IMR-90 (cell line): Measurements from ENCODE around the gene ARHGEF26. TPM values are rescaled to one million over a fixed set of nuclear protein-coding genes. Genes with fewer than 3 reads are reported as not detected.

Experiments
- ATAC-seq: fragments of 200-7000 bp; cut with Tn5 transposase; 2 replicates; pipeline ENCODE4 v1.9.1; 2020; ENCODE audit warnings: low read depth, mild to moderate bottlenecking, moderate library complexity
- BruUV-seq: library from RNA; stranded (reverse); fragments of 400-500 nt; replicated peaks from 2 replicates; lab custom pipeline; 2021; lab: Mats Ljungman, UMichigan
- CTCF ChIA-PET: fragments of 300-600 bp; formaldehyde crosslinking; extraction: SDS; loops from one replicate; lab custom pipeline; 2021; ENCODE audit warnings: antibody characterized with exemption; lab: Yijun Ruan, JAX
- POLR2A ChIA-PET: fragments of 300-600 bp; sonication (Branson Sonifier 250); formaldehyde crosslinking; loops from one replicate; lab custom pipeline; 2022; ENCODE audit warnings: antibody characterized with exemption; ENCODE audit not compliant: unreplicated experiment; lab: Charles Lee
- DNase-seq: peaks from one replicate; pipeline ENCODE4 v3.0.0; 2013
- H2AFZ ChIP-seq: replicated peaks from 2 replicates; pipeline ENCODE3; 2013; ENCODE audit warnings: low read length, mild to moderate bottlenecking; ENCODE audit not compliant: poor library complexity
- H2AK5ac ChIP-seq: 2 replicates; pipeline ENCODE4 v1.6.1; 2013; ENCODE audit warnings: low read depth, low read length, inconsistent platforms
- H2AK9ac ChIP-seq: replicated peaks from 2 replicates; pipeline ENCODE3; 2013; ENCODE audit warnings: mild to moderate bottlenecking, low read depth, low read length, moderate library complexity; ENCODE audit not compliant: poor library complexity
- H2BK120ac ChIP-seq: 2 replicates; pipeline ENCODE4 v1.6.1; 2013; ENCODE audit warnings: low read depth, low read length, inconsistent platforms
- H2BK15ac ChIP-seq: 3 replicates; pipeline ENCODE4 v1.6.1; 2013; ENCODE audit warnings: low read depth, low read length, inconsistent platforms
- H2BK20ac ChIP-seq: 2 replicates; pipeline ENCODE4 v1.6.1; 2013; ENCODE audit warnings: low read depth, mild to moderate bottlenecking, inconsistent platforms, low read length, moderate library complexity
- H2BK5ac ChIP-seq: 2 replicates; pipeline ENCODE4 v1.6.1; 2013; ENCODE audit warnings: mild to moderate bottlenecking, low read depth, low read length, inconsistent platforms; ENCODE audit not compliant: poor library complexity, severe bottlenecking
- H3K14ac ChIP-seq: replicated peaks from 2 replicates; pipeline ENCODE4 v1.6.1; 2013; ENCODE audit warnings: low read depth, low read length, inconsistent platforms
- H3K18ac ChIP-seq: 2 replicates; pipeline ENCODE4 v1.6.1; 2013; ENCODE audit warnings: low read depth, low read length, control low read depth
- H3K23ac ChIP-seq: 2 replicates; pipeline ENCODE4 v1.6.1; 2013; ENCODE audit warnings: low read depth, low read length, inconsistent platforms
- H3K27ac ChIP-seq: 2 replicates; pipeline ENCODE4 v1.5.1; 2013; ENCODE audit warnings: mild to moderate bottlenecking, control low read depth, low read length; ENCODE audit not compliant: insufficient read depth
- H3K27me3 ChIP-seq: 2 replicates; pipeline ENCODE4 v1.6.1; 2013; ENCODE audit warnings: low read length; ENCODE audit not compliant: control insufficient read depth, insufficient read depth
- H3K36me3 ChIP-seq: 2 replicates; pipeline ENCODE4 v1.6.1; 2013; ENCODE audit warnings: low read length, mixed read lengths; ENCODE audit not compliant: control insufficient read depth, insufficient read depth
- H3K4ac ChIP-seq: 2 replicates; pipeline ENCODE4 v1.6.1; 2013; ENCODE audit warnings: low read depth, low read length, inconsistent platforms
- H3K4me1 ChIP-seq: 2 replicates; pipeline ENCODE4 v1.6.1; 2013; ENCODE audit warnings: low read length, mixed read lengths; ENCODE audit not compliant: control insufficient read depth, insufficient read depth
- H3K4me2 ChIP-seq: 2 replicates; pipeline ENCODE4 v1.6.1; 2013; ENCODE audit warnings: low read depth, mild to moderate bottlenecking, control low read depth, low read length, moderate library complexity
- H3K4me3 ChIP-seq: 2 replicates; pipeline ENCODE4 v1.5.1; 2013; ENCODE audit warnings: low read depth, mild to moderate bottlenecking, control low read depth, low read length, moderate library complexity; ENCODE audit not compliant: insufficient read depth
- H3K56ac ChIP-seq: 2 replicates; pipeline ENCODE4 v1.6.1; 2013; ENCODE audit warnings: low read length, inconsistent platforms; ENCODE audit not compliant: insufficient read depth; ENCODE audit errors: extremely low read depth
- H3K79me1 ChIP-seq, 2 experiments: 2 replicates each; pipeline ENCODE4 v1.6.1; 2013; ENCODE audit warnings: low read length in 2 of 2, inconsistent platforms in 1 of 2, low read depth in 1 of 2
- H3K9ac ChIP-seq: 2 replicates; pipeline ENCODE4 v1.6.1; 2013; ENCODE audit warnings: low read depth, low read length, control low read depth
- H3K9me1 ChIP-seq: 2 replicates; pipeline ENCODE4 v1.6.1; 2013; ENCODE audit warnings: low read length, inconsistent platforms; ENCODE audit not compliant: insufficient read depth
- H3K9me3 ChIP-seq: 2 replicates; pipeline ENCODE4 v1.6.1; 2013; ENCODE audit warnings: low read length; ENCODE audit not compliant: control insufficient read depth, insufficient read depth
- H4K20me1 ChIP-seq: 2 replicates; pipeline ENCODE4 v1.6.1; 2013; ENCODE audit warnings: low read length, inconsistent platforms; ENCODE audit not compliant: insufficient read depth
- H4K5ac ChIP-seq: 2 replicates; pipeline ENCODE4 v1.6.1; 2013; ENCODE audit warnings: mild to moderate bottlenecking, low read depth, low read length, control low read depth
- H4K8ac ChIP-seq, 2 experiments: 2 replicates each; pipeline ENCODE4 v1.6.1; 2013; ENCODE audit warnings: low read depth in 2 of 2, low read length in 2 of 2, control low read depth in 1 of 2, inconsistent platforms in 1 of 2
- H4K91ac ChIP-seq: 2 replicates; pipeline ENCODE4 v1.6.1; 2013; ENCODE audit warnings: low read depth, low read length, inconsistent platforms; ENCODE audit not compliant: insufficient read depth
- BHLHE40 ChIP-seq: fragments of 150-350 bp; IDR thresholded peaks from 2 replicates; pipeline ENCODE4 v1.6.1; 2016; ENCODE audit warnings: mild to moderate bottlenecking, low read depth, low read length
- CEBPB ChIP-seq: IDR thresholded peaks from 2 replicates; pipeline ENCODE4 v1.6.1; 2012; ENCODE audit warnings: low read depth, low read length, improper control_type of control experiment
- ELK1 ChIP-seq: fragments of 150-350 bp; IDR thresholded peaks from 2 replicates; pipeline ENCODE4 v1.6.1; 2016; ENCODE audit warnings: low read depth, mild to moderate bottlenecking, low read length, moderate library complexity, borderline replicate concordance
- FOS ChIP-seq: fragments of 150-350 bp; IDR thresholded peaks from 2 replicates; pipeline ENCODE4 v1.6.1; 2016; ENCODE audit warnings: low read depth, low read length
- MAFK ChIP-seq: IDR thresholded peaks from 2 replicates; pipeline ENCODE4 v1.6.1; 2012; ENCODE audit warnings: low read depth, low read length, improper control_type of control experiment
- MAZ ChIP-seq: IDR thresholded peaks from 2 replicates; pipeline ENCODE4 v1.6.1; 2012; ENCODE audit warnings: low read depth, mild to moderate bottlenecking, low read length, improper control_type of control experiment, moderate library complexity, borderline replicate concordance
- MXI1 ChIP-seq: IDR thresholded peaks from 2 replicates; pipeline ENCODE4 v1.6.1; 2012; ENCODE audit warnings: low read depth, mild to moderate bottlenecking, low read length, moderate library complexity, borderline replicate concordance
- NFE2L2 ChIP-seq: fragments of 150-350 bp; IDR thresholded peaks from 2 replicates; pipeline ENCODE4 v1.6.1; 2016; ENCODE audit warnings: low read depth, mild to moderate bottlenecking, low read length
- POLR2A ChIP-seq: IDR thresholded peaks from 2 replicates; pipeline ENCODE4 v1.6.1; 2012; ENCODE audit warnings: mild to moderate bottlenecking, low read depth, low read length
- RAD21 ChIP-seq: IDR thresholded peaks from 2 replicates; pipeline ENCODE4 v1.6.1; 2012; ENCODE audit warnings: low read length, improper control_type of control experiment
- RCOR1 ChIP-seq: IDR thresholded peaks from 2 replicates; pipeline ENCODE4 v1.6.1; 2012; ENCODE audit warnings: mild to moderate bottlenecking, low read length, improper control_type of control experiment; ENCODE audit not compliant: insufficient replicate concordance
- SMC3 ChIP-seq: fragments of 150-350 bp; IDR thresholded peaks from 2 replicates; pipeline ENCODE4 v1.6.1; 2016; ENCODE audit warnings: low read depth, mild to moderate bottlenecking, antibody characterized with exemption, low read length, moderate library complexity
- WGBS, 2 experiments: methylation state at CpG; one replicate each; pipeline versions ENCODE4 v1.1.5 to v1.1.7; 2013; ENCODE audit warnings: missing lambda C conversion rate in 2 of 2; ENCODE audit not compliant: insufficient read length in 1 of 2; ENCODE audit errors: extremely low coverage in 2 of 2; 5-methylcytosine and 5-hydroxymethylcytosine counted together
- dilution Hi-C: fragments of 300-500 bp; cut with HindIII; formaldehyde crosslinking; loops from one replicate; pipeline ENCODE4 v1.14.3; 2018; ENCODE audit warnings: low sequenced_read_pairs; ENCODE audit not compliant: unreplicated experiment
- in situ Hi-C: fragments of 300-500 bp; cut with MboI; formaldehyde crosslinking; loops from 3 replicates; pipeline ENCODE4 v1.14.3; 2019; ENCODE audit warnings: low sequenced_read_pairs, inconsistent platforms, mixed read lengths
- intact Hi-C: fragments of 100-400 bp; cut with micrococcal nuclease; formaldehyde crosslinking; loops from 2 replicates; pipeline ENCODE4 v1.10.0; 2022
- polyA plus RNA-seq, 3 experiments: library from polyadenylated mRNA; depleted of rRNA; stranded (reverse); fragments of >200 nt; gene quantifications; 2 replicates each; pipeline ENCODE4 v1.2.3, GENCODE V29; 2012; ENCODE audit warnings: low replicate concordance in 1 of 3
- total RNA-seq: library from RNA; depleted of rRNA; stranded (reverse); fragments of >200 nt; gene quantifications from 2 replicates; pipeline ENCODE4 v1.2.3, GENCODE V29; 2012

The ARHGEF26 gene
- total and polyA plus RNA-seq, 2 of the 4 experiments (the other 2 are of a cell fraction): 2.0 to 2.3 TPM

DNA sequence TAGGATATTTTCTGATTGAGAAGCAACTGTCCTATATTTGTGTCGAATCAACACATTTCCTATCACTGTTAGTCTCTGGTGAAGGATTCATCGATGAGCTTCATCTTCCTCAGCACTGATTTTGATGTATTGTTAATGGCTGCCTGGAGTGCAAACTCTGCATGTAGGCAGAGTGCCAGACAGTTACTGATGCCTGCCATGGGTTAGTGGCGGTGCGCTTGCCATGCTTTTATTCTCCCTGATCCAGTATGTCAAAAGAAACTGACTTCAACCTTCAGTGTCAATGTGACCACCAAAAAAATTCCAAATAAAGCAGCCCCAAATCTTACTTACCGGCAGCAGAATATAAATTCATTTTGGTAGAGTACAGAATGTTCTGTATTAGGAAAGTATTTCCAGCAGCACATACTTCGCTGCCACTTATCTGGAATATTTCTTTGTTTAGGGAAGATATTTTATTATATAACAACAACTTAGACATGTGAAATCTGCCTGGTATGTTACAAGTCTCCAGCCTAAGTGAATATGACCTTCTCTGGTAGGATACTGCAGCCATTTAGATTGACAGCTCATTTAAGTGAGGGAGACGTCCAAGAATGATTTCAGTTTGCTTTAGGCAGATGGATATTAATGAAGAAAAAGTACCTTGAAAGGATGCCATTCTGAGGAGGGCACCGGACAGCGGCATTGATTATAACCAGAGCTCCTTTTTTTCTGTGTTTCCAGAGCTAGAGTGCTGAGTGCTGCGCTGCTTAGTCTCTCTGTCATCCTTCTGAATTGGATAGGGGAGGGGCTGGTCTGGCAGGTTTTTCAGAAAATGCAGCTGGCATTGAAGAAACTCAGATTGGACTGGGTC, 59.9 kb downstream of the ARHGEF26 start (continued):
- TF ChIP-seq MXI1: no peak

DNA sequence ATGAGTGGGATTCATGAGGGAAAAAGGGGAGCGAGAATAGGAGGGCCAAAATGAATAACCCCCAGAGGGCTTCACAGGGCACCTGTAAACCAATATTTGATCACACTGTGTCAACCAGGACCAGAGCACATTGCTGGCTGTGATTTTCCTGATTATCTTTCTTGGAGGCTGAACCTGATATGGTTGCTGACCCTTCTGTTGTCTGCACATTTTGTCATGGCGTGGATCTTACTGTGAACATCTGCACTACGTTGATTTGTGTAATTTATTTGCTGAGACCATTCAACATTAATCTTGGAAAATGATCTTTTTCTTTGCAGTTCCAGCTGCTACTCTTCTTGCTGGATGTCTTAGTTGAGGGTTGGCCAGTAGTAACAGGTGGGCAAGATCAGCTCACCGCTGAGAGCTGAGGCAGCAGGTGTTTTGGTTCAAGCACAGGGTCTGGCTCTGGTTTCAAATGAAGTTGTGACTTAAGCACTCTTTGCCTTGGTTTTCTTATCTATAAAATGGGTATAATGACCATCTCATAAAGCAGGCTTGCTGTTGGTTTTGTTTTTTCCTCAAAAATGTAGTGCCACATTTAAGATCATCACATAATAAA, 61.2 kb downstream of the ARHGEF26 start:
- ChIA-PET CTCF (no interaction called here), POLR2A (no interaction called here)
- Histone ChIP-seq H3K23ac (no peak overlapping the region), H3K79me1 (no peaks in the 10 kb centered on the region), H2BK5ac (no peak overlapping the region), H3K4ac (no peak overlapping the region), H4K5ac (no peak overlapping the region), H3K36me3 (no peaks in the 10 kb centered on the region), H3K56ac (no peak overlapping the region), H2BK120ac (no peak overlapping the region), H2AK5ac (no peak overlapping the region), H3K27me3 (no peaks in the 10 kb centered on the region), H3K9me1 (no peaks in the 10 kb centered on the region), H3K4me1 (no peaks in the 10 kb centered on the region), H2AFZ (no peak overlapping the region), H4K91ac (no peak overlapping the region), H4K20me1 (no peaks in the 10 kb centered on the region), H3K4me3 (no peak overlapping the region), H2AK9ac (no peak overlapping the region), H3K18ac (no peak overlapping the region), H2BK15ac (no peak overlapping the region), H2BK20ac (no peak overlapping the region), H3K4me2 (no peak overlapping the region), H3K9ac (no peak overlapping the region), H4K8ac (no peak overlapping the region), H3K27ac (no peak overlapping the region), H3K9me3 (no peaks in the 10 kb centered on the region), H3K14ac (no peak overlapping the region)
- DNase-seq: no peak
- intact Hi-C loops: no loop called here
- WGBS, 2 experiments: no CpG with 5 or more reads among the region's 4 CpGs
- no peak for ATAC-seq
- BruUV-seq: no TSS peak
- dilution Hi-C loops: no loop called here
- TF ChIP-seq CEBPB: no peak
- no peak for TF ChIP-seq POLR2A
- TF ChIP-seq MXI1: no peak
- TF ChIP-seq MAZ: no peak
- no peak for TF ChIP-seq MAFK
- TF ChIP-seq NFE2L2: no peak
- TF ChIP-seq BHLHE40: no peak
- no peak for TF ChIP-seq RAD21
- TF ChIP-seq RCOR1: no peak
- TF ChIP-seq ELK1: no peak
- TF ChIP-seq FOS: no peak
- TF ChIP-seq SMC3: no peak
- in situ Hi-C loops: no loop called here
